B cell (primary cell): Measurements from ENCODE around the gene SWI5. TPM values are rescaled to one million over a fixed set of nuclear protein-coding genes. Genes with fewer than 3 reads are reported as not detected.

Source experiments
- ATAC-seq: fragments of 200-7000 bp; cut with Tn5 transposase; one replicate; pipeline ENCODE4 v1.10.0; 2021; ENCODE audit warnings: low read depth, mild to moderate bottlenecking, moderate number of reproducible peaks, moderate library complexity
- CTCF ChIA-PET: fragments of 350-600 bp; sonication (Branson Sonifier 250); formaldehyde crosslinking; loops from one replicate; lab custom pipeline; 2021; ENCODE audit warnings: antibody characterized with exemption, inconsistent platforms; lab: Charles Lee
- POLR2A ChIA-PET: fragments of 350-600 bp; sonication (Branson Sonifier 250); formaldehyde crosslinking; loops from one replicate; lab custom pipeline; 2021; ENCODE audit warnings: antibody characterized with exemption; lab: Charles Lee
- DNase-seq: peaks from one replicate; pipeline ENCODE4 v3.0.0; 2013
- H2AFZ ChIP-seq: 2 replicates; pipeline ENCODE4 v1.6.1; 2012; ENCODE audit warnings: mild to moderate bottlenecking, low read depth, low read length; ENCODE audit not compliant: insufficient read depth, poor library complexity, severe bottlenecking
- H3K27ac ChIP-seq, 2 donors: 1 replicate in 1 of 2; 2 replicates in 1 of 2; pipeline ENCODE4 v1.5.1; 2012 to 2013; ENCODE audit warnings: low read length in 2 of 2, mild to moderate bottlenecking in 2 of 2, moderate library complexity in 1 of 2
- H3K27me3 ChIP-seq, 4 experiments: fragments of 200-600 bp in 1 of 4; sonication (generic) in 1 of 4; replicated peaks in 1 of 4; 1 replicate in 2 of 4; 2 replicates in 2 of 4; pipeline versions ENCODE4 v1.6.1 to v1.7.0; 2013 to 2016; ENCODE audit warnings: low read length in 3 of 4, mild to moderate bottlenecking in 2 of 4, mixed read lengths in 1 of 4, moderate library complexity in 1 of 4; ENCODE audit not compliant: insufficient read depth in 4 of 4, control insufficient read depth in 3 of 4; ENCODE audit errors: control extremely low read depth in 1 of 4
- H3K36me3 ChIP-seq, 2 experiments: replicated peaks in 1 of 2; 1 replicate in 1 of 2; 2 replicates in 1 of 2; pipeline versions ENCODE4 v1.6.1 to v1.7.1; 2013; ENCODE audit warnings: low read length in 1 of 2; ENCODE audit not compliant: insufficient read depth in 2 of 2, control insufficient read depth in 1 of 2; ENCODE audit errors: control extremely low read depth in 1 of 2, extremely low read depth in 1 of 2
- H3K4me1 ChIP-seq, 2 donors: fragments of 200-600 bp in 1 of 2; sonication (generic) in 1 of 2; 1 replicate in 1 of 2; 2 replicates in 1 of 2; pipeline versions ENCODE4 v1.5.1 to v1.6.1; 2013 to 2017; ENCODE audit warnings: low read length in 2 of 2; ENCODE audit not compliant: control insufficient read depth in 2 of 2, insufficient read depth in 2 of 2
- H3K4me2 ChIP-seq: replicated peaks from 2 replicates; pipeline ENCODE3; 2012; ENCODE audit warnings: mild to moderate bottlenecking, low read depth, low read length; ENCODE audit not compliant: poor library complexity, severe bottlenecking
- H3K4me3 ChIP-seq, 5 experiments: fragments of 200-600 bp in 1 of 5; sonication (generic) in 1 of 5; 1 replicate in 3 of 5; 2 replicates in 2 of 5; pipeline versions ENCODE4 v1.5.1 to v1.7.0; 2011 to 2016; ENCODE audit warnings: low read length in 4 of 5, mild to moderate bottlenecking in 4 of 5, low read depth in 2 of 5, control low read depth in 1 of 5, moderate library complexity in 1 of 5; ENCODE audit not compliant: insufficient read depth in 1 of 5; ENCODE audit errors: control extremely low read depth in 1 of 5, extremely low read depth in 1 of 5
- H3K79me2 ChIP-seq: fragments of 200-600 bp; sonication (generic); one replicate; pipeline ENCODE4 v1.6.0; 2016; ENCODE audit warnings: low read length; ENCODE audit not compliant: control insufficient read depth, insufficient read depth
- H3K9ac ChIP-seq: fragments of 200-600 bp; sonication (generic); 2 replicates; pipeline ENCODE4 v1.6.1; 2017; ENCODE audit warnings: mild to moderate bottlenecking, low read length, moderate library complexity
- H3K9me3 ChIP-seq, 3 donors: one replicate each; pipeline versions ENCODE4 v1.6.1 to v1.7.1; 2013; ENCODE audit warnings: low read length in 2 of 3; ENCODE audit not compliant: control insufficient read depth in 2 of 3, insufficient read depth in 1 of 3; ENCODE audit errors: control extremely low read depth in 1 of 3
- H4K20me1 ChIP-seq: 2 replicates; pipeline ENCODE4 v1.6.0; 2012; ENCODE audit warnings: mild to moderate bottlenecking, low read length; ENCODE audit not compliant: insufficient read depth, control insufficient read depth, poor library complexity, severe bottlenecking
- H3K27ac Mint-ChIP-seq: one replicate; pipeline ENCODE4 v1.8.0; 2021; ENCODE audit warnings: mixed read lengths
- H3K27me3 Mint-ChIP-seq: one replicate; pipeline ENCODE4 v1.8.0; 2021; ENCODE audit warnings: mixed read lengths
- H3K4me1 Mint-ChIP-seq: one replicate; pipeline ENCODE4 v1.8.0; 2021; ENCODE audit warnings: mixed read lengths
- H3K4me3 Mint-ChIP-seq: one replicate; pipeline ENCODE4 v1.8.0; 2021; ENCODE audit warnings: mixed read lengths
- H3K9me3 Mint-ChIP-seq: one replicate; pipeline ENCODE4 v1.8.0; 2022; ENCODE audit warnings: mixed read lengths; ENCODE audit not compliant: insufficient read depth
- EZH2 ChIP-seq: IDR thresholded peaks from 2 replicates; pipeline ENCODE4 v1.6.1; 2012; ENCODE audit warnings: borderline replicate concordance, low read depth, mild to moderate bottlenecking, moderate library complexity, low read length; ENCODE audit not compliant: insufficient read depth, poor library complexity, severe bottlenecking
- WGBS: methylation state at CpG from one replicate; pipeline ENCODE4 v1.1.5; 2013; ENCODE audit warnings: missing lambda C conversion rate; ENCODE audit not compliant: insufficient coverage; 5-methylcytosine and 5-hydroxymethylcytosine counted together
- intact Hi-C: fragments of 100-400 bp; cut with micrococcal nuclease; formaldehyde crosslinking; loops from one replicate; pipeline ENCODE4 v1.10.0; 2022
- polyA plus RNA-seq: library from polyadenylated mRNA; depleted of rRNA; stranded (reverse); fragments of >200 nt; gene quantifications from 2 replicates; pipeline ENCODE4 v1.2.3, GENCODE V29; 2012
- total RNA-seq, 2 donors: library from RNA; stranded (reverse); fragments of 120-200 nt in 1 of 2; gene quantifications; 1 replicate in 1 of 2; 2 replicates in 1 of 2; pipeline versions ENCODE4 v1.2.3 to v1.2.4, GENCODE V29; 2013 to 2022
- TF ChIP-seq, protein P1 (sequence below): fragments of 200-600 bp; IDR thresholded peaks from one replicate; pipeline ENCODE4 v1.8.0; 2022; ENCODE audit warnings: antibody characterized with exemption, mild to moderate bottlenecking

The SWI5 gene
- total and polyA plus RNA-seq, 2 donors (not counting 1 experiment from before 2014, with no cell fraction given) = 8.6 to 23.3 TPM

DNA sequence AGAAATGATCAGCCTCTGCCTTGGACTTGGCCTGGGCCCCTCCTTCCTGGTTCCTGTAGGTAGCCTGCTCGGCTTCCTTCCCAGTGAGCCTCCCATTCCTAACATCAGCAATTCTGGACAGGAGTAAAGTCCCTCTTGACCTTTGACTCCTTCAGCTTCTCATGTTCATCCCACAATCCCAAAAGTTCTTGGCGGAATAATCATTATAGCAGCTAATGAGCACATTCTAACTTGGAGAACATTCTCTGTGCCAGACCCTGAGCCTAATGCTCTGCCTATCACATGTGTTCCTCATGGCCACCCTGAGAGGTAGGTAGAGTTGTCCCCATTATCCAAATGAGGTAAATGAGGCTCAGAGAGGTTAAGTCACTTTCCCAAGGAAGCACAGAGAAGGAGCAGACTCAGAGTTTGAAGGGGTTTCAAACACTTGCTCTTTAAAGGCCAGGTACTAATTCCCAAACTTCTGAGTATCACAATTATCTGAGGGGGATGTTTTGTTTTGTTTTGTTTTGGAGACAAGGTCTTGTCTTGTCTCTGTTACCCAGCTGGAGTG is 21.2 kb downstream of the SWI5 start:
- H3K27me3 Mint-ChIP-seq = no peaks in the 10 kb centered on the region
- TF ChIP-seq, protein P1, sequence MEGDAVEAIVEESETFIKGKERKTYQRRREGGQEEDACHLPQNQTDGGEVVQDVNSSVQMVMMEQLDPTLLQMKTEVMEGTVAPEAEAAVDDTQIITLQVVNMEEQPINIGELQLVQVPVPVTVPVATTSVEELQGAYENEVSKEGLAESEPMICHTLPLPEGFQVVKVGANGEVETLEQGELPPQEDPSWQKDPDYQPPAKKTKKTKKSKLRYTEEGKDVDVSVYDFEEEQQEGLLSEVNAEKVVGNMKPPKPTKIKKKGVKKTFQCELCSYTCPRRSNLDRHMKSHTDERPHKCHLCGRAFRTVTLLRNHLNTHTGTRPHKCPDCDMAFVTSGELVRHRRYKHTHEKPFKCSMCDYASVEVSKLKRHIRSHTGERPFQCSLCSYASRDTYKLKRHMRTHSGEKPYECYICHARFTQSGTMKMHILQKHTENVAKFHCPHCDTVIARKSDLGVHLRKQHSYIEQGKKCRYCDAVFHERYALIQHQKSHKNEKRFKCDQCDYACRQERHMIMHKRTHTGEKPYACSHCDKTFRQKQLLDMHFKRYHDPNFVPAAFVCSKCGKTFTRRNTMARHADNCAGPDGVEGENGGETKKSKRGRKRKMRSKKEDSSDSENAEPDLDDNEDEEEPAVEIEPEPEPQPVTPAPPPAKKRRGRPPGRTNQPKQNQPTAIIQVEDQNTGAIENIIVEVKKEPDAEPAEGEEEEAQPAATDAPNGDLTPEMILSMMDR = no peak
- TF ChIP-seq EZH2 = no peak
- Histone ChIP-seq H3K9me3 (no peaks in the 10 kb centered on the region), H3K4me2 (no peak overlapping the region), H3K36me3 (no peaks in the 10 kb centered on the region), H3K27ac (no peak overlapping the region), H4K20me1 (no peaks in the 10 kb centered on the region), H3K4me1 (no peaks in the 10 kb centered on the region), H3K9ac (no peak overlapping the region), H3K27me3 (no peaks in the 10 kb centered on the region), H3K4me3 (no peak overlapping the region), H3K79me2 (no peaks in the 10 kb centered on the region), H2AFZ (no peak overlapping the region)
- ChIA-PET CTCF (interaction anchor here (0.6 to 2.6 kb wide), 6 partner anchors 9 to 737 kb away, joined by 3 to 13 read pairs (median 4); partner anchors contain the start of gene URM1), POLR2A (no interaction called here)
- H3K4me1 Mint-ChIP-seq = no peaks in the 10 kb centered on the region
- DNase-seq = no peak
- H3K4me3 Mint-ChIP-seq = no peak overlapping the region
- ATAC-seq = no peak
- WGBS = 88% methylated on average over 1 of the region's 2 CpGs
- intact Hi-C loops = loop anchor here (10.0 kb wide), 1 partner anchor 118 kb away; no protein-coding TSS in a partner anchor
- H3K9me3 Mint-ChIP-seq = no peaks in the 10 kb centered on the region
- no peak overlapping the region for H3K27ac Mint-ChIP-seq
